A673 (cell line): Measurements from ENCODE around the gene RAB26. TPM values are rescaled to one million over a fixed set of nuclear protein-coding genes. Genes with fewer than 3 reads are reported as not detected.
A peak's percentile ranks its signal among the peaks of the same experiment; 100 is the strongest.

Source experiments
- BruUV-seq: library from RNA; stranded (reverse); fragments of 400-500 nt; replicated peaks from 2 replicates; lab custom pipeline; 2021; lab: Mats Ljungman, UMichigan
- CTCF ChIA-PET: fragments of 300-600 bp; sonication (Branson Sonifier 250); formaldehyde crosslinking; loops from one replicate; lab custom pipeline; 2022; ENCODE audit warnings: antibody characterized with exemption; lab: Charles Lee
- POLR2A ChIA-PET: fragments of 300-600 bp; sonication (Branson Sonifier 250); formaldehyde crosslinking; loops from one replicate; lab custom pipeline; 2022; ENCODE audit warnings: antibody characterized with exemption; ENCODE audit not compliant: low non-redundant PET; lab: Charles Lee
- DNase-seq: peaks from one replicate; pipeline ENCODE4 v3.0.0-alpha.2; 2015; ENCODE audit warnings: low spot score
- H3K27ac ChIP-seq: fragments of 200-600 bp; sonication (generic); 2 replicates; pipeline ENCODE4 v1.5.1; 2016; ENCODE audit warnings: mixed run types, low read depth, mild to moderate bottlenecking, mixed read lengths, antibody characterized with exemption, low read length; ENCODE audit not compliant: poor library complexity, severe bottlenecking
- H3K27me3 ChIP-seq: fragments of 200-600 bp; sonication (generic); replicated peaks from 2 replicates; pipeline ENCODE4 v1.6.1; 2017; ENCODE audit warnings: mixed run types, low read depth, mild to moderate bottlenecking, mixed read lengths, antibody characterized with exemption, low read length; ENCODE audit not compliant: insufficient read depth, poor library complexity
- H3K36me3 ChIP-seq: fragments of 200-600 bp; sonication (generic); 2 replicates; pipeline ENCODE4 v1.6.1; 2016; ENCODE audit warnings: mixed run types, mild to moderate bottlenecking, mixed read lengths, antibody characterized with exemption, low read length; ENCODE audit not compliant: insufficient read depth, poor library complexity, severe bottlenecking
- H3K4me1 ChIP-seq: fragments of 200-600 bp; sonication (generic); 2 replicates; pipeline ENCODE4 v1.6.1; 2017; ENCODE audit warnings: mixed run types, mild to moderate bottlenecking, mixed read lengths, antibody characterized with exemption, low read length; ENCODE audit not compliant: insufficient read depth, poor library complexity, severe bottlenecking
- H3K4me3 ChIP-seq: fragments of 200-600 bp; sonication (generic); 2 replicates; pipeline ENCODE4 v1.5.1; 2016; ENCODE audit warnings: low read depth, mixed run types, mild to moderate bottlenecking, mixed read lengths, low read length; ENCODE audit not compliant: poor library complexity, severe bottlenecking
- H3K9me3 ChIP-seq: fragments of 200-600 bp; sonication (generic); 2 replicates; pipeline ENCODE4 v1.6.1; 2016; ENCODE audit warnings: mixed run types, low read depth, mild to moderate bottlenecking, mixed read lengths, antibody characterized with exemption, low read length; ENCODE audit not compliant: poor library complexity, severe bottlenecking
- EZH2 ChIP-seq: fragments of 200-600 bp; sonication (generic); IDR thresholded peaks from 2 replicates; pipeline ENCODE4 v1.6.1; 2017; ENCODE audit warnings: borderline replicate concordance, low read depth, mild to moderate bottlenecking, mixed read lengths, antibody characterized with exemption, low read length; ENCODE audit not compliant: poor library complexity, severe bottlenecking
- intact Hi-C: fragments of 100-400 bp; cut with micrococcal nuclease; formaldehyde crosslinking; loops from one replicate; pipeline ENCODE4 v1.10.0; 2022; ENCODE audit not compliant: unreplicated experiment
- total RNA-seq: library from RNA; stranded (reverse); gene quantifications from 2 replicates; pipeline ENCODE4 v1.2.3, GENCODE V29; 2021
- TF ChIP-seq, protein P1 (sequence below): fragments of 300-800, 200-600 bp; sonication (generic); conservative IDR thresholded peaks from 2 replicates; pipeline ENCODE4 v1.5.1; 2017; ENCODE audit warnings: low read depth, mild to moderate bottlenecking, antibody characterized with exemption, low read length, moderate library complexity, mixed read lengths

Gene RAB26
- total RNA-seq, 1 experiment from 2014 or later, result 0.49 TPM

GRCh38 chr16:2155091-2155950, 6.9 kb downstream of the RAB26 start, which contains the start of gene TRAF7:
TRAF7 (plus strand) TSS chr16:2155782; CDS start chr16:2163921, 8,139 bp downstream.
- no TSS peak for BruUV-seq

GRCh38 chr16:2155977-2156848, 7.8 kb downstream of the RAB26 start:
- intact Hi-C loops, result loop anchor here (5.0 kb wide), 1 partner anchor 66 kb away; the partner anchor contains the start of gene E4F1
- ChIA-PET POLR2A (interaction anchor here (0.6 to 1.1 kb wide), 9 partner anchors 9 to 985 kb away, joined by 3 to 10 read pairs (median 4); partner anchors contain the start of gene NPW), CTCF (no interaction called here)
- H3K27ac ChIP-seq, result peak overlapping the region; percentile 72
- H3K27me3 ChIP-seq, result no peaks in the 10 kb centered on the region
- H3K9me3 ChIP-seq, result no peaks in the 10 kb centered on the region
- TF ChIP-seq EZH2, result no peak
- TF ChIP-seq, protein P1, sequence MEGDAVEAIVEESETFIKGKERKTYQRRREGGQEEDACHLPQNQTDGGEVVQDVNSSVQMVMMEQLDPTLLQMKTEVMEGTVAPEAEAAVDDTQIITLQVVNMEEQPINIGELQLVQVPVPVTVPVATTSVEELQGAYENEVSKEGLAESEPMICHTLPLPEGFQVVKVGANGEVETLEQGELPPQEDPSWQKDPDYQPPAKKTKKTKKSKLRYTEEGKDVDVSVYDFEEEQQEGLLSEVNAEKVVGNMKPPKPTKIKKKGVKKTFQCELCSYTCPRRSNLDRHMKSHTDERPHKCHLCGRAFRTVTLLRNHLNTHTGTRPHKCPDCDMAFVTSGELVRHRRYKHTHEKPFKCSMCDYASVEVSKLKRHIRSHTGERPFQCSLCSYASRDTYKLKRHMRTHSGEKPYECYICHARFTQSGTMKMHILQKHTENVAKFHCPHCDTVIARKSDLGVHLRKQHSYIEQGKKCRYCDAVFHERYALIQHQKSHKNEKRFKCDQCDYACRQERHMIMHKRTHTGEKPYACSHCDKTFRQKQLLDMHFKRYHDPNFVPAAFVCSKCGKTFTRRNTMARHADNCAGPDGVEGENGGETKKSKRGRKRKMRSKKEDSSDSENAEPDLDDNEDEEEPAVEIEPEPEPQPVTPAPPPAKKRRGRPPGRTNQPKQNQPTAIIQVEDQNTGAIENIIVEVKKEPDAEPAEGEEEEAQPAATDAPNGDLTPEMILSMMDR, result no peak
- H3K4me3 ChIP-seq, result peak overlapping the region; percentile 91
- H3K4me1 ChIP-seq, result peaks cover 48% of the 10 kb centered on the region
- TSS peak; percentile 76 for BruUV-seq
- H3K36me3 ChIP-seq, result peaks cover 37% of the 10 kb centered on the region
- peak; percentile 41 for DNase-seq

More at GRCh38 chr16:2155091-2155950, 6.9 kb downstream of the RAB26 start, which contains the start of gene TRAF7:
- peak; percentile 100 for DNase-seq
- H3K4me1 ChIP-seq, result peaks cover 57% of the 10 kb centered on the region
- peak within 1 kb of the TSS; percentile 92 for H3K27ac ChIP-seq
- H3K36me3 ChIP-seq, result peaks cover 40% of the 10 kb centered on the region
- H3K4me3 ChIP-seq, result peak within 1 kb of the TSS; percentile 91
- H3K9me3 ChIP-seq, result no peaks in the 10 kb centered on the region
- ChIA-PET POLR2A (interaction anchor here (0.6 to 1.1 kb wide), 12 partner anchors 8 to 985 kb away, joined by 3 to 23 read pairs (median 5); partner anchors contain the start of gene NPW), CTCF (interaction anchor here (0.7 kb wide), 1 partner anchor 1475 kb away, joined by 3 read pairs; the partner anchor contains the start of gene STUB1)
- intact Hi-C loops, result loop anchor here (5.0 kb wide), 1 partner anchor 67 kb away; the partner anchor contains the start of gene E4F1
- no peak for TF ChIP-seq EZH2
- TF ChIP-seq, protein P1, result no peak
- no peaks in the 10 kb centered on the region for H3K27me3 ChIP-seq

DNA sequence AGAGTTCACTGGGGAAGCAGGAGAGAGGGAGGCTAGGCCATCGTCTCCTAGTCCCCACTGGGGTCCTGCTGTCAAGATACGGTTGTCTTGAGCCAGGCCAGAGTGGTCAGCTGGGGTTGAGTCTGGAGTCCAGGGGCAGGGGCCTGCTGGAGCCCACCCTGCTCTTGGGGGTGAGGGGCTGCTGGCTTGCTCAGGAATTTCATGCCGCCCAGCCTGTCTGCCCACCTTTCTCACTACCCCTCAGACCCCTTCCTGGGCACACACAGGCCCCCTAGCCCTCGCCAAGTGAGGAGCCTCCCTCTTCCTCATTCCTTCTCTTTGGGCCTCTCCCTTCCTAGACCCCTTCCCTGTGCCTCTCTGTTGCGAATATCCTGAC, 8.4 kb downstream of the RAB26 start:
- ChIA-PET POLR2A (no interaction called here), CTCF (no interaction called here)
- peak overlapping the region; percentile 64 for H3K27ac ChIP-seq
- peaks cover 31% of the 10 kb centered on the region for H3K36me3 ChIP-seq
- H3K27me3 ChIP-seq, result no peaks in the 10 kb centered on the region
- no peaks in the 10 kb centered on the region for H3K9me3 ChIP-seq
- BruUV-seq, result no TSS peak
- no peak for DNase-seq
- H3K4me1 ChIP-seq, result peaks cover 42% of the 10 kb centered on the region
- no peak for TF ChIP-seq EZH2
- TF ChIP-seq, protein P1, result no peak
- peak overlapping the region; percentile 91 for H3K4me3 ChIP-seq
- intact Hi-C loops, result loop anchor here (5.0 kb wide), 1 partner anchor 65 kb away; the partner anchor contains the start of gene E4F1
